ENCODE measurements around the gene SLC41A2. TPM values are rescaled to one million over a fixed set of nuclear protein-coding genes. Genes with fewer than 3 reads are reported as not detected.
"Not testable (repeated sequence)": the region's sequence is repeated elsewhere in the genome, so short reads cannot be mapped to it uniquely, and the experiment has no call there.

The SLC41A2 gene
- 1 to 10 TPM; 2.7 to 3.5 TPM for total RNA-seq

- H3K27me3 Mint-ChIP-seq (ENCODE audit: low read depth): peaks cover 13% of the 10 kb centered on the region
- CTCF ChIA-PET: interaction anchor here (0.7 to 1.9 kb wide), 9 partner anchors 25 to 168 kb away, joined by 3 to 6 read pairs (median 3); no protein-coding TSS in a partner anchor
- no peaks in the 10 kb centered on the region for H3K9me3 Mint-ChIP-seq
- peak within 1 kb of the TSS; percentile 72 for H3K27ac Mint-ChIP-seq
- H3K4me1 Mint-ChIP-seq (ENCODE audit: low read depth): peaks cover 19% of the 10 kb centered on the region
- intact Hi-C loops (cut with micrococcal nuclease): loop anchor here (1.0 to 10.0 kb wide), 7 partner anchors 28 to 743 kb away; partner anchors contain the start of genes NOPCHAP1, TXNRD1 and WASHC4
- peak within 1 kb of the TSS; percentile 84 for H3K4me3 Mint-ChIP-seq
- DNase-seq: peak; percentile 85
- H3K36me3 Mint-ChIP-seq (ENCODE audit: low read depth): no peaks in the 10 kb centered on the region
Observed at GRCh38 chr12:104958001-104958804, at the start of gene SLC41A2. Gene SLC41A2, minus strand, starts transcription at chr12:104958290. Its CDS starts 29,763 bp downstream, at chr12:104928527.

GRCh38 chr12:105001476-105001875 lies 43.4 kb upstream of the SLC41A2 start:
- peaks cover 11% of the 10 kb centered on the region for H3K4me1 Mint-ChIP-seq (ENCODE audit: low read depth)
- intact Hi-C loops (cut with micrococcal nuclease): no loop called here
- H3K9me3 Mint-ChIP-seq: peaks cover 5% of the 10 kb centered on the region
- DNase-seq: no peak
- no peaks in the 10 kb centered on the region for H3K27me3 Mint-ChIP-seq (ENCODE audit: low read depth)
- CTCF ChIA-PET: interaction anchor here (0.6 kb wide), 2 partner anchors 126 to 1136 kb away, joined by 3 to 4 read pairs; no protein-coding TSS in a partner anchor
- H3K27ac Mint-ChIP-seq: no peak overlapping the region
- H3K4me3 Mint-ChIP-seq: no peak overlapping the region
- H3K36me3 Mint-ChIP-seq (ENCODE audit: low read depth): peaks cover 83% of the 10 kb centered on the region

- H3K4me1 Mint-ChIP-seq (ENCODE audit: low read depth): peaks cover 5% of the 10 kb centered on the region
- CTCF ChIA-PET: no interaction called here
- H3K9me3 Mint-ChIP-seq: peaks cover 5% of the 10 kb centered on the region
- peaks cover 77% of the 10 kb centered on the region for H3K36me3 Mint-ChIP-seq (ENCODE audit: low read depth)
- no peak overlapping the region for H3K4me3 Mint-ChIP-seq
- H3K27ac Mint-ChIP-seq: no peak overlapping the region
- DNase-seq: no peak
- intact Hi-C loops (cut with micrococcal nuclease): no loop called here
- no peaks in the 10 kb centered on the region for H3K27me3 Mint-ChIP-seq (ENCODE audit: low read depth)
Observed at GRCh38 chr12:104999347-104999685, 41.2 kb upstream of the SLC41A2 start.

GRCh38 chr12:104998423-104999346 lies 40.6 kb upstream of the SLC41A2 start:
- CTCF ChIA-PET: no interaction called here
- Mint-ChIP-seq H3K9me3 (peaks cover 5% of the 10 kb centered on the region), H3K4me1 (ENCODE audit: low read depth) (peaks cover 5% of the 10 kb centered on the region), H3K27me3 (ENCODE audit: low read depth) (no peaks in the 10 kb centered on the region), H3K4me3 (no peak overlapping the region), H3K36me3 (ENCODE audit: low read depth) (peaks cover 78% of the 10 kb centered on the region), H3K27ac (no peak overlapping the region)
- DNase-seq: no peak
- intact Hi-C loops (cut with micrococcal nuclease): no loop called here

- H3K27ac Mint-ChIP-seq: no peak overlapping the region
- CTCF ChIA-PET: no interaction called here
- peaks cover 5% of the 10 kb centered on the region for H3K4me1 Mint-ChIP-seq (ENCODE audit: low read depth)
Observed at GRCh38 chr12:104997541-104997940, 39.5 kb upstream of the SLC41A2 start.

GRCh38 chr12:104994336-104994735 lies 36.2 kb upstream of the SLC41A2 start:
- intact Hi-C loops (cut with micrococcal nuclease): no loop called here
- no peak for DNase-seq
- peaks cover 24% of the 10 kb centered on the region for H3K4me1 Mint-ChIP-seq (ENCODE audit: low read depth)
- H3K27me3 Mint-ChIP-seq (ENCODE audit: low read depth): no peaks in the 10 kb centered on the region
- H3K4me3 Mint-ChIP-seq: no peak overlapping the region
- no peaks in the 10 kb centered on the region for H3K9me3 Mint-ChIP-seq
- CTCF ChIA-PET: no interaction called here
- H3K36me3 Mint-ChIP-seq (ENCODE audit: low read depth): peaks cover 72% of the 10 kb centered on the region
- H3K27ac Mint-ChIP-seq: no peak overlapping the region

More at GRCh38 chr12:104997541-104997940, 39.5 kb upstream of the SLC41A2 start:
- DNase-seq: no peak
- H3K27me3 Mint-ChIP-seq (ENCODE audit: low read depth): no peaks in the 10 kb centered on the region
- no peak overlapping the region for H3K4me3 Mint-ChIP-seq
- peaks cover 5% of the 10 kb centered on the region for H3K9me3 Mint-ChIP-seq
- peaks cover 79% of the 10 kb centered on the region for H3K36me3 Mint-ChIP-seq (ENCODE audit: low read depth)
- intact Hi-C loops (cut with micrococcal nuclease): no loop called here

- peaks cover 62% of the 10 kb centered on the region for H3K36me3 Mint-ChIP-seq (ENCODE audit: low read depth)
- CTCF ChIA-PET: interaction anchor here (0.7 to 1.0 kb wide), 3 partner anchors 11 to 513 kb away, joined by 3 to 4 read pairs (median 3); no protein-coding TSS in a partner anchor
- H3K4me1 Mint-ChIP-seq (ENCODE audit: low read depth): peaks cover 39% of the 10 kb centered on the region
- no peaks in the 10 kb centered on the region for H3K9me3 Mint-ChIP-seq
- DNase-seq: no peak
- intact Hi-C loops (cut with micrococcal nuclease): no loop called here
- no peak overlapping the region for H3K27ac Mint-ChIP-seq
- no peaks in the 10 kb centered on the region for H3K27me3 Mint-ChIP-seq (ENCODE audit: low read depth)
- no peak overlapping the region for H3K4me3 Mint-ChIP-seq
Observed at GRCh38 chr12:104991565-104992128, 33.6 kb upstream of the SLC41A2 start.

- H3K36me3 Mint-ChIP-seq (ENCODE audit: low read depth): peaks cover 59% of the 10 kb centered on the region
- H3K4me3 Mint-ChIP-seq: no peak overlapping the region
- peaks cover 40% of the 10 kb centered on the region for H3K4me1 Mint-ChIP-seq (ENCODE audit: low read depth)
- no peak for DNase-seq
- no peaks in the 10 kb centered on the region for H3K9me3 Mint-ChIP-seq
- CTCF ChIA-PET: interaction anchor here (1.0 kb wide), 1 partner anchor 32 kb away, joined by 3 read pairs; no protein-coding TSS in a partner anchor
- intact Hi-C loops (cut with micrococcal nuclease): no loop called here
- H3K27ac Mint-ChIP-seq: peak overlapping the region; percentile 17
- H3K27me3 Mint-ChIP-seq (ENCODE audit: low read depth): no peaks in the 10 kb centered on the region
Observed at GRCh38 chr12:104990950-104991349, 32.9 kb upstream of the SLC41A2 start.

- peak; percentile 91 for DNase-seq
- peak within 1 kb of the TSS; percentile 86 for H3K4me3 Mint-ChIP-seq
- H3K27ac Mint-ChIP-seq: peak within 1 kb of the TSS; percentile 17
- peaks cover 40% of the 10 kb centered on the region for H3K4me1 Mint-ChIP-seq (ENCODE audit: low read depth)
- CTCF ChIA-PET: no interaction called here
- H3K27me3 Mint-ChIP-seq (ENCODE audit: low read depth): no peaks in the 10 kb centered on the region
- intact Hi-C loops (cut with micrococcal nuclease): loop anchor here (1.0 to 5.0 kb wide), 6 partner anchors 28 to 346 kb away; partner anchors contain the start of genes APPL2, C12orf75 and SLC41A2
- H3K9me3 Mint-ChIP-seq: no peaks in the 10 kb centered on the region
- H3K36me3 Mint-ChIP-seq (ENCODE audit: low read depth): peaks cover 30% of the 10 kb centered on the region
Observed at GRCh38 chr12:104986022-104986941, 28.2 kb upstream of the SLC41A2 start, which contains the start of gene NOPCHAP1. Gene NOPCHAP1, plus strand, starts transcription at chr12:104986316. Its CDS starts 37 bp downstream, at chr12:104986353.

GRCh38 chr12:104985206-104985605 lies 27.1 kb upstream of the SLC41A2 start:
- CTCF ChIA-PET: no interaction called here
- DNase-seq: no peak
- no peak overlapping the region for H3K27ac Mint-ChIP-seq
- intact Hi-C loops (cut with micrococcal nuclease): loop anchor here (1.0 to 5.0 kb wide), 5 partner anchors 67 to 347 kb away; partner anchors contain the start of genes APPL2, C12orf75 and WASHC4
- H3K9me3 Mint-ChIP-seq: no peaks in the 10 kb centered on the region
- peak overlapping the region; percentile 86 for H3K4me3 Mint-ChIP-seq
- peaks cover 23% of the 10 kb centered on the region for H3K36me3 Mint-ChIP-seq (ENCODE audit: low read depth)
- H3K27me3 Mint-ChIP-seq (ENCODE audit: low read depth): no peaks in the 10 kb centered on the region
- peaks cover 31% of the 10 kb centered on the region for H3K4me1 Mint-ChIP-seq (ENCODE audit: low read depth)

GRCh38 chr12:104977688-104978087 lies 19.6 kb upstream of the SLC41A2 start:
- DNase-seq; H3K27me3 Mint-ChIP-seq (ENCODE audit: low read depth); CTCF ChIA-PET; H3K36me3 Mint-ChIP-seq (ENCODE audit: low read depth); H3K9me3 Mint-ChIP-seq; H3K4me3 Mint-ChIP-seq; intact Hi-C loops (cut with micrococcal nuclease); H3K27ac Mint-ChIP-seq; H3K4me1 Mint-ChIP-seq (ENCODE audit: low read depth): not testable (repeated sequence)
